OCI-LY1 (cell line): Measurements from ENCODE around the gene ERP29.

Experiments used
- EZH2 ChIP-seq: fragments of 200-600 bp; sonication (generic), shearing (Covaris generic); IDR thresholded peaks from 2 replicates; pipeline ENCODE4 v1.8.0; 2017; ENCODE audit warnings: borderline replicate concordance, mixed run types, mild to moderate bottlenecking, antibody characterized with exemption, low read length, moderate library complexity, mixed read lengths
- TF ChIP-seq, protein P1 (sequence below): fragments of 200-600 bp; sonication (generic), shearing (Covaris generic); IDR thresholded peaks from 2 replicates; pipeline ENCODE4 v1.5.1; 2017; ENCODE audit warnings: mild to moderate bottlenecking, antibody characterized with exemption, low read length, moderate library complexity, mixed read lengths

DNA sequence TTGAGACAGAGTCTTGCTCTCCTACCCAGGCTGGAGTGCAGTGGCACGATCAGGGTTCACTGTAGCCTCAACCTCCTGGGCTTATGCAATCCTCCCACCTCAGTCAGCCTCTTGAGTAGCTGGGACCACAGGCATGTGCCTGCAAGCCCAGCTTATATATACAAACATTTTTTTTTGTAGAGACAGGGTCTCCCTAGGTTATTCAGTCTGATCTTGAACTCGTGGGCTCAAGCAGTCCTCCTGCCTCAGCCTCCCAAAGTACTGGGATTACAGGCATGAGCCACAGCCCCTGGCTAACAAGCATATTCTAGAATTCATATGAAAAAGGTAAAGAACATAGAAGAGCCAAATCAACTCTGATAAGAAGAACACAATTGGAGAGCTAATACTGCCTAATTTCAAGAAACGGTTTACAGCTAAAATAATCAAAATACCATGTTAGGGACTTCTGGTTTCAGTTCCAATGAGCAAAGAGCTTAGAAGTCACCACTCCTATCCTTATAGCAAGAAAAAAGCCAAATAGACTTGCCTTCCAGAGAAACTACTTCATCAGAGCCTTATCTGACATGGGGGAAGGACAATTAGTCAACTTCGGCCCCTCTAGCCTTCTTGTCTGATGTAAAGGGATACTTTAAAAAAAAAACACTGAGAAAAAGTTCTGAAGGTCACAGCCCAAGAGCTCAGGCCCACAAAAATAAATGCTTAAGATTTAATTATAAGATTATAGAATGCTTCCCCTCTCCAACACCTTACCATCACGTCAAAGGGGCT is 37.9 kb upstream of the ERP29 start:
- TF ChIP-seq, protein P1, sequence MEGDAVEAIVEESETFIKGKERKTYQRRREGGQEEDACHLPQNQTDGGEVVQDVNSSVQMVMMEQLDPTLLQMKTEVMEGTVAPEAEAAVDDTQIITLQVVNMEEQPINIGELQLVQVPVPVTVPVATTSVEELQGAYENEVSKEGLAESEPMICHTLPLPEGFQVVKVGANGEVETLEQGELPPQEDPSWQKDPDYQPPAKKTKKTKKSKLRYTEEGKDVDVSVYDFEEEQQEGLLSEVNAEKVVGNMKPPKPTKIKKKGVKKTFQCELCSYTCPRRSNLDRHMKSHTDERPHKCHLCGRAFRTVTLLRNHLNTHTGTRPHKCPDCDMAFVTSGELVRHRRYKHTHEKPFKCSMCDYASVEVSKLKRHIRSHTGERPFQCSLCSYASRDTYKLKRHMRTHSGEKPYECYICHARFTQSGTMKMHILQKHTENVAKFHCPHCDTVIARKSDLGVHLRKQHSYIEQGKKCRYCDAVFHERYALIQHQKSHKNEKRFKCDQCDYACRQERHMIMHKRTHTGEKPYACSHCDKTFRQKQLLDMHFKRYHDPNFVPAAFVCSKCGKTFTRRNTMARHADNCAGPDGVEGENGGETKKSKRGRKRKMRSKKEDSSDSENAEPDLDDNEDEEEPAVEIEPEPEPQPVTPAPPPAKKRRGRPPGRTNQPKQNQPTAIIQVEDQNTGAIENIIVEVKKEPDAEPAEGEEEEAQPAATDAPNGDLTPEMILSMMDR, result no peak
- TF ChIP-seq EZH2, result no peak
